ENCODE data around the gene LTBP3.

GRCh38 chr11:65489035-65489705 lies 69.0 kb downstream of the LTBP3 start:
- TF ChIP-seq CTCF (IDR thresholded peaks at IDR 0.05; ENCODE audit: low read depth, low read length) (no peak), POLR2A (IDR thresholded peaks at IDR 0.05; ENCODE audit: extremely low read depth, insufficient read length) (no peak), MAX (IDR thresholded peaks at IDR 0.05; ENCODE audit: low read depth, low read length) (no peak)
